Activated naive CD8-positive, alpha-beta T cell treated with anti-CD3 and anti-CD28 coated beads, Interleukin-2, amount 50 U/mL, for 24 hours (primary cell): ENCODE results near the gene KDM4B.

Experiments used
- ATAC-seq: fragments of 150-1000 bp; cut with Tn5 transposase; one replicate; pipeline ENCODE4 v1.10.0; 2021
- DNase-seq: peaks from one replicate; pipeline ENCODE4 v3.0.0; 2021
- H3K27ac Mint-ChIP-seq: one replicate; pipeline ENCODE4 v1.8.0; 2021; ENCODE audit warnings: mild to moderate bottlenecking, mixed read lengths
- H3K27me3 Mint-ChIP-seq: one replicate; pipeline ENCODE4 v1.8.0; 2021; ENCODE audit warnings: mixed read lengths
- H3K36me3 Mint-ChIP-seq: one replicate; pipeline ENCODE4 v1.8.0; 2021; ENCODE audit warnings: low read depth, mixed read lengths
- H3K4me1 Mint-ChIP-seq: one replicate; pipeline ENCODE4 v1.8.0; 2021; ENCODE audit warnings: mixed read lengths
- H3K4me3 Mint-ChIP-seq: one replicate; pipeline ENCODE4 v1.8.0; 2021; ENCODE audit warnings: mild to moderate bottlenecking, moderate library complexity, mixed read lengths
- H3K9me3 Mint-ChIP-seq: one replicate; pipeline ENCODE4 v1.8.0; 2021; ENCODE audit warnings: mixed read lengths

Gene KDM4B

GRCh38 chr19:5006201-5006600 lies 37.3 kb downstream of the KDM4B start:
- no peaks in the 10 kb centered on the region for H3K27me3 Mint-ChIP-seq
- peaks cover 7% of the 10 kb centered on the region for H3K4me1 Mint-ChIP-seq
- no peak overlapping the region for H3K4me3 Mint-ChIP-seq
- peaks cover 5% of the 10 kb centered on the region for H3K9me3 Mint-ChIP-seq
- ATAC-seq = no peak
- no peak overlapping the region for H3K27ac Mint-ChIP-seq
- H3K36me3 Mint-ChIP-seq = peaks cover 15% of the 10 kb centered on the region
- no peak for DNase-seq

- no peak for ATAC-seq
- peaks cover 5% of the 10 kb centered on the region for H3K9me3 Mint-ChIP-seq
- peaks cover 15% of the 10 kb centered on the region for H3K36me3 Mint-ChIP-seq
- no peak for DNase-seq
- no peak overlapping the region for H3K4me3 Mint-ChIP-seq
- H3K27me3 Mint-ChIP-seq = no peaks in the 10 kb centered on the region
- peaks cover 5% of the 10 kb centered on the region for H3K4me1 Mint-ChIP-seq
- no peak overlapping the region for H3K27ac Mint-ChIP-seq
Observed at GRCh38 chr19:5006821-5007220, 37.9 kb downstream of the KDM4B start.

DNA sequence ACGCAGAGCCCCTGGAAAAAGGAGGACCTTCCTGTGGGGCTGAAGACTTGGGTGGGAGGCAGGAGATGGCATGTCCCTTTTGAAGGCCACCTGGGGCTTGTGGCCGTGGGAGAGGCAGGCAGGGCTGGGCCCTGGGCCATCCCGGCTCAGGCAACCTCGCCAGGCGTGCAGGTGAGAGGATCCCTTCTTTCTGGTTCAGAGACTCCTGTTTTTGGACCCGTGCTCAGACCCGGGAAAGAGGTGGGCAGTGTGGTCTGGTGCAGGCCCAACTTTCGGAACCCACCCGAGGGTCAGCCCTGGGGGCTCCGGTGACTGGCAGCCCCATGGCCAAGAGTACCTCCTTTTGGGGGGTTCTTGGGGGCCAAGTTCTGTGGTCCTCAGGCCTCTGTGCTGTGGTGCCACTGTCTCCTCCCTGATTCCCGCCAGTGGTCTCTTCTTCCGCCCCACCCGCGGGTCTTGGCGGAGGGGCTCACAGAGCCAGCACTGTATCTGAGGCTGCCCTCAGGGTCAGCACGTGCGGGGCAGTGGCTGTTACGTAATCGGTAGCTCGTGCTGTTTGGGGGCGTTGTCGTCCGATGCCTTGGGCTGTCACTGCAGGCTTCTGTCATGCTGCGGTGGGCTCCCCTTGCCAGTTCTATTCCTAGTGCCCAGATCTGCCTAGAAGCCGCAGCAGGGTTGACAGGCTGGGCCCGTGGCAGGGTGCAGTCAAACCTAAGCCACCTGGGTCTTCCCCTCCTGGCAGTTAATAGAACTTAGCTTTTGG lies 42.7 kb downstream of the KDM4B start:
- Mint-ChIP-seq H3K4me3 (no peak overlapping the region), H3K27me3 (no peaks in the 10 kb centered on the region), H3K36me3 (peaks cover 12% of the 10 kb centered on the region), H3K9me3 (peaks cover 5% of the 10 kb centered on the region), H3K27ac (no peak overlapping the region), H3K4me1 (peaks cover 5% of the 10 kb centered on the region)
- ATAC-seq (no peak), DNase-seq (no peak)

DNA sequence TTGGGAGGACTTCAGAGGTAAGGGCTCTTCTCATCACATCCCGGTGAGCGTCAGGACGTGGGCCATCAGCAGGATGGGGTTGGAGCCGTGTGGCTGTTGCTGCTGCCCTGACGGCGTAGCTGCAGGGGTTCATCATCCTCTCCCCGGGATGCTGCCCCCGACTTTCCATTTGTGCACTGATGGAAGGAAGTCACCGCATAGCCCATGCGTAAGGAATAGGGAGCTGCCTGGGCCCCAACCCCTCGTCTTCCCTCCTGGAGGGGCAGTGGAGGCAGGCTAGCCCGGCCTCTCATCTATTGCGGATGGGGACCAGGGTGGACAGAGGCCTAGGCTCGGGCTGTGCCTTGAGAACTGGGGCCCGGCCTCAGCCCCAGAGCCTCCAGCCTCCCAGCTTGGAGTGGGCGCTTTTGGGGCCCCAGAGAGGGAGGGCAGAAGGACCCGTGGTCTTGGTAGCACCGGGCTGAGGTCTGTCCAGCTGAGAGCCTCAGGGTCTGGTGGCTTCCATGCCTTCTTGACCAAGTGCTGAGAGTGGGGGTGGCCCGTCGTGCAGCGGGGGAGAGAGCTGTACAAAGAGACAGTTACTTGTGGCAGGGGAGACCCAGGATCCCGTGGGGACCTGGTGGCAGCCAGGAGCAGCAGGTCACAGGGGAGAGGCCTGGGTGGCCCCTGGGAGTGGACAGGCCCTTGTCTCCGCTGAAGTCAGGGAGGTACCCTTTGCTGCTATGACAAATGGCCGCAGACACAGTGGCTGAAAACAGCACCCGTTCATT lies 44.0 kb downstream of the KDM4B start:
- ATAC-seq (no peak), DNase-seq (no peak)
- H3K9me3 Mint-ChIP-seq = no peaks in the 10 kb centered on the region
- peaks cover 3% of the 10 kb centered on the region for H3K4me1 Mint-ChIP-seq
- no peaks in the 10 kb centered on the region for H3K27me3 Mint-ChIP-seq
- H3K36me3 Mint-ChIP-seq = peaks cover 4% of the 10 kb centered on the region
- H3K4me3 Mint-ChIP-seq = no peak overlapping the region
- H3K27ac Mint-ChIP-seq = no peak overlapping the region

- ATAC-seq = no peak
- Mint-ChIP-seq H3K27me3 (no peaks in the 10 kb centered on the region), H3K4me1 (peaks cover 9% of the 10 kb centered on the region), H3K36me3 (no peaks in the 10 kb centered on the region), H3K27ac (no peak overlapping the region), H3K9me3 (no peaks in the 10 kb centered on the region), H3K4me3 (no peak overlapping the region)
- DNase-seq = no peak
Observed at GRCh38 chr19:5013761-5014160, 44.8 kb downstream of the KDM4B start.

- H3K36me3 Mint-ChIP-seq = no peaks in the 10 kb centered on the region
- no peak overlapping the region for H3K27ac Mint-ChIP-seq
- no peaks in the 10 kb centered on the region for H3K9me3 Mint-ChIP-seq
- H3K27me3 Mint-ChIP-seq = no peaks in the 10 kb centered on the region
- no peak overlapping the region for H3K4me3 Mint-ChIP-seq
- ATAC-seq (no peak), DNase-seq (no peak)
- H3K4me1 Mint-ChIP-seq = peaks cover 9% of the 10 kb centered on the region
Observed at GRCh38 chr19:5014941-5015340, 46.0 kb downstream of the KDM4B start.

GRCh38 chr19:5016268-5016667 lies 47.4 kb downstream of the KDM4B start:
- no peak overlapping the region for H3K27ac Mint-ChIP-seq
- no peak for DNase-seq
- no peaks in the 10 kb centered on the region for H3K9me3 Mint-ChIP-seq
- peaks cover 3% of the 10 kb centered on the region for H3K36me3 Mint-ChIP-seq
- H3K27me3 Mint-ChIP-seq = no peaks in the 10 kb centered on the region
- ATAC-seq = no peak
- H3K4me3 Mint-ChIP-seq = no peak overlapping the region
- peaks cover 6% of the 10 kb centered on the region for H3K4me1 Mint-ChIP-seq

DNA sequence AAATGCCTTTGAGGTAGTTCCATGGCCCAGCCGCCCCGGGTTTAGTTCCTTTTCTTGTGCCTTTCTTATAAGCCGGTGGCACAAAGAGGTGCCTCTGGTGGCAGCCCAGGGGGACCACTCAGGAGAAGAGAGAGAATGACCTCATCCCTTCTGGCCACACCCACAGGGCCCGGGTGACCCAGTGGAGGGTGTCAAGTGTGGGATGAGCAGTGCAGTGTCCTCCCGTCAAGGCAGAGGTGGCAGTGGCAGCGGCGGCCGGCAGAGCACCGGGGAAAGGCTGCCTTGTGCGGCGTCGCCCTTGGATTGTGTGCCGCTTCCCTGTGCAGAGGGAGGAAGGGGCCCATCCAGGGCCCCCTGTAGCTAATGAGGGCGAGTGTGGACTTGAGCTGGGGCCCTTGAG lies 47.9 kb downstream of the KDM4B start:
- peak; percentile 36 for ATAC-seq
- peaks cover 6% of the 10 kb centered on the region for H3K4me1 Mint-ChIP-seq
- peaks cover 3% of the 10 kb centered on the region for H3K36me3 Mint-ChIP-seq

DNA sequence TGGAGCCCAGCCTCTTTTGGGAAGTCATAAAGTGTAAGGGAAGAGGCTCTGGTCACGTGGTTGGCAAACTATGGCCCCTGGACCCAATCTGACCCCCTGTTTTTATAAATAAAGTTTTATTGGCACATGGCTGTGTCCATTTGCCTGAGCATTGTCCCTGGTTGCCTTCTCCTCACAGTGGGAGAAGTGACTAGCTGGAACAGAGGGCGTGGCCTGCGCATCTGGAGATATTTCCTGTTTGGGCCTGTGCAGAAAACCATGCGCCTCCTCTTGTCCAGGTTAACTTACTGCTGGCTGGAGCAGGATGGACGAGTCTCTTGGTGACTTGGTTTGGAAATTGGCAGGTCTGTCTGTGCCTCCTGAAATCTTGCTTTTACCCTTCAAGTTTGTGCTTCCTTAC lies 48.3 kb downstream of the KDM4B start:
- Mint-ChIP-seq H3K27me3 (no peaks in the 10 kb centered on the region), H3K9me3 (no peaks in the 10 kb centered on the region), H3K4me1 (peaks cover 6% of the 10 kb centered on the region), H3K36me3 (peaks cover 3% of the 10 kb centered on the region), H3K4me3 (no peak overlapping the region), H3K27ac (no peak overlapping the region)
- ATAC-seq (no peak), DNase-seq (no peak)

More for the DNA sequence above, 47.9 kb downstream of the KDM4B start:
- DNase-seq = no peak
- Mint-ChIP-seq H3K9me3 (no peaks in the 10 kb centered on the region), H3K27ac (no peak overlapping the region), H3K27me3 (no peaks in the 10 kb centered on the region), H3K4me3 (no peak overlapping the region)

DNA sequence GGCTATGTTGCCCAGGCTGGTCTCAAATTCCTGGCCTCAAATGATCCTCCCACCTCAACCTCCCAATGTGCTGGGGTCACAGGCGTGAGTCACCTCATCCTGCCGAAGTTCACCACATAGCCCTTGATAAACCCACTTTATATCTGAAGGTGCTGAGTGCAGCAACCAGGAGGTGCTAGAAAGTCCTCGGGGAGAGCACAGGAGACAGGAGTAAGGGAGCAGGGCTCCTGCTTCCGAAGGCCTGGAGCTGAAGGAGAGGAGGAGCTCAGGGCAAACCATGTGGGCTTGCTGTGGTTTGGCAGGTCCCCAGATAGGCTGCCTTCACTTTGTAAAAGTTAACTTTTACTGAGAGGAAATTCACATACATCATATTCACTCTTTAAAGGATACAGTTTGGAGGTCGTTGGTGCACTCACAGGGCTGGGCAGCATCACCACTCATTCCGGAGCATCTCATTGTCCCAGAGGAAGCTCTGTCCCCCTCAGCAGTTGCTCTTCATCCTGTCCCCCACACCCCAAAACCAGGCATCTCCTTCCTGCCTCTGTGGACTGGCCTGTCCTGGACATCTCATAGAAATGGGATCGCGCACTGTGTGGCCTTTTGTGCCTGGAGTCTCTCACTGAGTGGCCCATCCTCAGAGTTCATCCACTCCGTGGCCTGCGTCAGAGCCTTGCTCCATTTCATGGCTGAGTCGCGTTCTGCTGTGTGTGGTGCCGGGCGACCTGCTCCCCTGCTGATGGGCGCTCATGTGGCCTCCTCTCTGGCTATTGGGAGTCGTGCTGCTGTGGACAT lies 49.5 kb downstream of the KDM4B start:
- Mint-ChIP-seq H3K4me1 (peaks cover 6% of the 10 kb centered on the region), H3K9me3 (no peaks in the 10 kb centered on the region), H3K4me3 (no peak overlapping the region), H3K27me3 (no peaks in the 10 kb centered on the region), H3K27ac (no peak overlapping the region), H3K36me3 (peaks cover 3% of the 10 kb centered on the region)
- no peak for ATAC-seq
- no peak for DNase-seq

GRCh38 chr19:5020368-5020767 lies 51.5 kb downstream of the KDM4B start:
- Mint-ChIP-seq H3K27ac (no peak overlapping the region), H3K36me3 (peaks cover 3% of the 10 kb centered on the region), H3K4me1 (peaks cover 6% of the 10 kb centered on the region), H3K9me3 (no peaks in the 10 kb centered on the region), H3K4me3 (no peak overlapping the region), H3K27me3 (no peaks in the 10 kb centered on the region)
- ATAC-seq = no peak
- no peak for DNase-seq

DNA sequence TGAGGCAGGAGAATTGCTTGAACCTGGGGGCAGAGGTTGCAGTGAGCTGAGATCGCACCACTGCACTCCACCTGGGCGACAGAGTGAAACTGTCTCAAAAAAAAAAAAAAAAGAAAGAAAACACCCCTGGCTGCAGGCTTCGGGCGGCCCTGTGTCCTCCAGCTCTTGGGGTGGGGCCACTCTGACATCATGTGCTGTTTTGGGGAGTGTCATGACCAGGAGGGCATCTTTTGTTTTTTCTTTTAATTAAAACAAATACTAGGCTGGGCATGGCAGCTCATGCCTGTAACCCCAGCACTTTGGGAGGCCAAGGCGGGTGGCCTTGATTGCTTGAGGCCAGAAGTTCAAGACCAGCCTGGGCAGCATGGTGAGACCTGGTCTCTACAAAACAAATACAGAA lies 52.1 kb downstream of the KDM4B start:
- H3K4me3 Mint-ChIP-seq = no peak overlapping the region
- ATAC-seq = no peak
- H3K9me3 Mint-ChIP-seq = no peaks in the 10 kb centered on the region
- DNase-seq = no peak
- peaks cover 6% of the 10 kb centered on the region for H3K4me1 Mint-ChIP-seq
- no peak overlapping the region for H3K27ac Mint-ChIP-seq
- H3K36me3 Mint-ChIP-seq = peaks cover 3% of the 10 kb centered on the region
- no peaks in the 10 kb centered on the region for H3K27me3 Mint-ChIP-seq

DNA sequence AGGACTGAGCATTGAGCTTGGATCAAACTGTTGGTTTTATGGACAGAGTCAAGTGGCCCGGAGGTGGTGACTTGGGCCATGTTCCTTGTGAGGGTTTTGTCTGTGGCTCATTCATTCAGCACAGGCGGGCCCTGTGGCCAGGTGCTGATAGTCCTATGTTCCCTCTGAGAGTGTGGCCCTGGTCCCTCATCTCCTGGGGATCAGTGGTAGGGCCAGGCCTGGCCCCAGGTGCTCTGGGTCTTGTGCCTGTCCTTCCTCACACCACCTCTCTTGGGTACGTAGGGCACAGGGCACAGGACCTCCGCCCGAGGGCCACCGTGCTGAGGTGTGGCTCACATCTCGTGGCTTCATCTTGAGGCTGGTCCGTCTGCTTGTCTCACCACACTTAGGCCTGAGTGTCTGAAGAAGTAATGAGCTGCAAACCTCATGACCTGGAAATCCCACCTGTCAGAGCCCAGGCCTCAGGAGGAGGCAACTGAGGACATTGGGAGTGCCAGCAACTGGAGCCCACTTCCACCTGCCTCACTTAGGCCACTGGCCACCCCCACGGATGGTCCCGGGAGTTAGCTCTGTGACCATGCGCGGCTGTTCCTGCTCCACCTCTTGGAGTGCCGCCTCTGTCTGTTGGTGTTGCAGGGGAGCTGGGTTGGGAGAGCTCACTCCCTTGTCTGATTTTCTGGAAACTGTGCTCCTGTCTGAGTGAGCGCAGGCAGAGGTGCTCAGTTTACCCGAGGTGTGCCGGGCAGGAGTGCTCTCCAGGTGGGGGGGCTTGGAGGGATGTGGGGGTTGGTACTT lies 53.4 kb downstream of the KDM4B start:
- Mint-ChIP-seq H3K4me1 (peaks cover 6% of the 10 kb centered on the region), H3K9me3 (no peaks in the 10 kb centered on the region), H3K27me3 (no peaks in the 10 kb centered on the region), H3K27ac (no peak overlapping the region), H3K36me3 (peaks cover 3% of the 10 kb centered on the region), H3K4me3 (no peak overlapping the region)
- no peak for DNase-seq
- no peak for ATAC-seq

- no peaks in the 10 kb centered on the region for H3K9me3 Mint-ChIP-seq
- ATAC-seq (no peak), DNase-seq (no peak)
- no peaks in the 10 kb centered on the region for H3K27me3 Mint-ChIP-seq
- no peak overlapping the region for H3K4me3 Mint-ChIP-seq
- H3K27ac Mint-ChIP-seq = no peak overlapping the region
- H3K4me1 Mint-ChIP-seq = peaks cover 5% of the 10 kb centered on the region
- peaks cover 3% of the 10 kb centered on the region for H3K36me3 Mint-ChIP-seq
Observed at GRCh38 chr19:5023128-5023571, 54.2 kb downstream of the KDM4B start.
